Left lobe of liver (tissue), 2 donors: ENCODE measurements around the gene DCAF6. TPM values are rescaled to one million over a fixed set of nuclear protein-coding genes. Genes with fewer than 3 reads are reported as not detected.

Experiments used
- ATAC-seq: fragments of 200-7000 bp; cut with Tn5 transposase; one replicate; pipeline ENCODE4 v1.9.1; 2020; ENCODE audit warnings: mild to moderate bottlenecking, moderate library complexity
- DNase-seq: peaks from one replicate; pipeline ENCODE4 v3.0.0-alpha.2; 2020; ENCODE audit warnings: low spot score
- total RNA-seq: library from RNA; stranded (reverse); gene quantifications from one replicate; pipeline ENCODE4 v1.2.1, GENCODE V29; 2021
- donor health status: DM: no; HTN: no; CAD: no; lungs with moderate emphysema.
- donor health status: DM: no; HTN: yes; CAD: no.

Gene DCAF6
- total RNA-seq, 1 donor from 2014 or later: 49.0 TPM

DNA sequence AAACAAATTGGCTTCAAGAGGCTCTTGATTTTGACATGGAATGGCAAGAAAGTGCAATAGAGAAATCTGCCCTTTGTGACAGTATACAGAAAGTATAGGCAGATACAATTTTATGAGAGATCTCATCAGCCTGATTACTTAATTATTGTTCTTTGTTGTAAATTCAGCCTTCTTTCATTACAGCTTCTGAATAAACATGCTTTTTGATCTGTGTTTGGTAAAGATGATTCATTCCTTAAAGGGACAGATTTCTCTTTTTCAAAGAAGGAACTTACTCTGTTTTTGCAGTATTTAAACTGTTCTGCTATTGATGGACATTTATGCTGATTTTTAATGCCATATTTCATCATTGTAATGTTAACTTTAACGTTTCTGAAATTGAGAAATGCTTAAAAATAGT lies 14.1 kb downstream of the DCAF6 start:
- peak; percentile 31 for ATAC-seq
- DNase-seq: no peak

DNA sequence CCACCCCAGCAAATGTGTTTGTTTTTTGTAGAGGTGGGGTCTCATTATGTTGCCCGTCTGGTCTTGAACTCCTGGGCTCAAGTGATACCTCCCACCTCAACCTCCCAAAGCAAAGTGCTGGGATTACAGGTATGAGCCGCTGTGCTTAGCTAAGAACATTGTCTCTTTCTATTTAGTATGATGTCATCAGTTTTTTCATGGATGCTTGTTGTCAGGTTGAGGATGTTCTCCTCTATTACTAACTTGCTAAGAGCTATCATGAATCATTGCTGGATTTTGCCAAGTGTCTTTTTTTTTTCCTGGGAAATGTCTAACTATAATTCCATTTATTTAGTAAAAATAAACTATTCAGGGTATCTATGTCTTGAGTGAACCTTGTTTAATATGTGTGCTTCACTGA lies 19.4 kb downstream of the DCAF6 start:
- DNase-seq (no peak), ATAC-seq (no peak)

DNA sequence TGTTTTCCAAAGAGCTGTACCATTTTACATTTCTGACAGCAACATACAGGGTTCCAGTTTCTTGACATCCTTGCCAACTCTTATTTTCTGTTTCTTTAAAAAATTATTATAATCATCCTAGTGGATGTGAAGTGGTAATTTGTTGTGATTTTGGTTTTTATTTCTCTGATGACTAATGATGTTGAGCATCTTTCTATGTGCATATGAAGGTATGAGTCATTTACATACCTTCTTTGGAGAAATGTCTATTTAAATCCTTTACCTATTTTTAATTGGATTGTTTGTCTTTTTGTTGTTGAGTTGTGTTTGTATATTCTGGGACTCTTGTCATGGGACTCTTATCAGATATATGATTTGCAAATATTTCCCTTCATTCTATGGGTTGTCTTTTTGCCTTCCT lies 21.2 kb downstream of the DCAF6 start:
- DNase-seq: no peak
- ATAC-seq: no peak

DNA sequence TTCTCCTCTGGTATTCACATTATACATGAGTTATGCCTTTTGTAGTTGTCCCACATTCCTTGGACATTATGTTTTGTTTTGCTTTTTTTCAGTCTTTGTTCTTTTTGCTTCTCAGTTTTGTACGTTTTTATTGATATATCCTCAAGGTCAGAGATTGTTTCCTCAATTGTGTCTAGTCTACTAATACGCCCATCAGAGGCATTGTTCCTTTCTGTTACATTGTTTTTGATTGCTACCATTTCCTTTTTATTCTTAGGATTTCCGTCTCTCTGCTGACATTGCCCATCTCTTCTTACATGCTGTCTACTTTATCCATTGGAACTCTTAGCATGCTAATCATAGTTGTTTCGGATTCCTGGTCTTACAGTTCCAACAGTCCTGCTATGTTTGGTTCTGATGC lies 28.2 kb downstream of the DCAF6 start:
- ATAC-seq (no peak), DNase-seq (no peak)

DNA sequence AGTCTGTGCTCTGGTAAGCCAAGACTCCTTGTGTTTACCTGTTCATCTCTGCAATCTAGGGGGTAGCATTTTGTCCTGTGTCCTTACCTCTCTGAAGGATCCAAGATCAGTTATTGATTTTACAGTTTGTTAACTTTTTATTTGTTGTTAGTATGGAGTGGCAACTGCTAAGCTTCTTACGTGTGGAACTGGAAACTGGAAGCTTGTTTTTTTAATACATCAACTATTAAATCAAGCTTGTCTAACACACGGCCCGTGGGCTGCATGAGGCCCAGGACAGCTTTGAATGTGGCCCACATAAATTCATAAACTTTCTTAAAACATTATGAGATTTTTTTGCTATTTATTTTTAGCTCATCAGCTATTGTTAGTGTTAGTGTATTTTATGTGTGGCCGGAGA lies 29.6 kb downstream of the DCAF6 start:
- peak; percentile 84 for ATAC-seq
- DNase-seq: no peak

DNA sequence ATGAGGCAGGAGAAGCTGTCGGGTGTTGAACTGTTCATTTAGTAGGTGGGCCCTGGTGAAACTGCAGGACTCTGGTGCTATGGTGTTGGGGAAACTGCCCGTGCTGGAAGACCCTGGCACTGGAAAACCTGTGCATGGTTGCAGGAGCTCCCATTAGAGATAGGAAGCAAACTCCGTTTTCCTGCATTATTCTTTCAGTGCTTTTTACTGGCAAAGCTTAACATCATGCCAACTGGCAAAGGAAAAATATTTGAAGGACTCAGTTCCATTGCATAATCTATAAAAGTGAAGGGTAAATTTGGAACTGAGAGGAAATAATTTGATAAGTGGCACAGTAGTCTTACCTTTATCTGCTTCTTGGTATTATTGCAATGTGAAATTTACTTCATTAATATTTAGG lies 32.1 kb downstream of the DCAF6 start:
- ATAC-seq: peak; percentile 70

DNA sequence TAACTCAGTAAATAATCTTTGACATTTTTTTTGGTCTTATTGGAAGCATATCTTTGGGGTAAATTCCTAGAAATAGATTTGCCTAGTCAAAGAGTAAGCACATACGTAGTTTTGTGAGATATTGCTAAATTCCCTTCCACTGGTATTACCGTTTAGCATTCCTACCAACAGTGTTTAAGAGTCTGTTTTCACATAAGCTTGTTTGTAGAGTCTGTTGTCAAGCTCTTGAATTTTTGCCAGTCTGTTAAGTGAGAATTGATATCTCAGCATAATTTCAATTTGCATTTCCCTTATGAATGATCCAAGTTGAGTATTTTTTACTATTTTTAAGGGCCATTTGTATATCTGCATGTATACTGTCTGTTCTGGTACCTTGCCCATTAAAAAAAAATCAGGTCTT lies 37.3 kb downstream of the DCAF6 start:
- ATAC-seq (peak; percentile 67), DNase-seq (no peak)

More for the DNA sequence above, 32.1 kb downstream of the DCAF6 start:
- DNase-seq: no peak

DNA sequence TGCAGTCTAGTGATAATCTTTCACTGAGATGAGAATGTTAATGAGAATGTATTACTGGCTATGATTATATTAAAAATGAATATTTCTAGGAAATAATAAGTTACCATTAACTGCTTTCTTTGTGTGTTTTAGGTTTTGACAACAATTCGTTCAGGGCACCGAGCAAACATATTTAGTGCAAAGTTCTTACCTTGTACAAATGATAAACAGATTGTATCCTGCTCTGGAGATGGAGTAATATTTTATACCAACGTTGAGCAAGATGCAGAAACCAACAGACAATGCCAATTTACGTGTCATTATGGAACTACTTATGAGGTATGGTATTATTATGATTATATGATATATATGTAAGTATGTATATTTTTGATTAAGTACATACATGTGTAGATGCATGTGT lies 38.2 kb downstream of the DCAF6 start:
- no peak for DNase-seq
- ATAC-seq: peak; percentile 83

DNA sequence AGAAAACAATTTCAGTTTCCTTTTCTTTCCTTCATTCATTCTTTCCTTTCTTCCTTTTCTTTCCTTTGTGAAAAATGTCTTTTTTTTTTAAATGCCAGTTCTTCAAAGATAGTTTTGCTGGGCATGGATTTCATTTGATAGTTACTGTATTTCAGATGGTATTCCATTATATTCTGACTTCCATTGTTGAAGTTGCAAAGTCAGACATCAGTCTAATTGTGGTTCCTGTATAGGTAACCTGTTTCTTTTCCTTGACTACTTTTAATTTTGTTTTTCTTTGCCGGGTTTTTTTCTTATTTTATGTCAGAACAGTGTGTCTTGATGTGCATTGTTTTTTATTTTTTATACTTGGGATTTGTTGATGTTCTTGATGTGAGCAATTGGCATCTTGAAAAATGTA lies 40.8 kb downstream of the DCAF6 start:
- no peak for DNase-seq
- no peak for ATAC-seq

DNA sequence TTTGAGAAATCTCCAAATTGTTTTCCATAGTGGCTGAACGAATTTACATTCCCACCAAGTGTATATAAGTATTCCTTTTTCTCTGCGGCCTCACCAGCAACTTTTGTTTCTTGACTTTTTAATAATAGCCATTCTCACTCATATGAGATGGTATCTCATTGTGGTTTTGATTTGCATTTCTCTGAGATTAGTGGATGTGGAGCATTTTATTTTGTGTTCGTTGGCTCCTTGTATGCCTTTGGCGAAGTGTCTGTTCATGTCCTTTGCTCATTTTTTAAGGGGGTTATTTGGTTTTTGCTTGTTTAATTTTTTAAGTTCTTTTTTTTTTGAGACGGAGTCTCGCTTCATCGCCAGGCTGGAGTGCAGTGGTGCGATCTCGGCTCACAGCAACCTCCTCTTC lies 45.5 kb downstream of the DCAF6 start:
- no peak for ATAC-seq
- no peak for DNase-seq

DNA sequence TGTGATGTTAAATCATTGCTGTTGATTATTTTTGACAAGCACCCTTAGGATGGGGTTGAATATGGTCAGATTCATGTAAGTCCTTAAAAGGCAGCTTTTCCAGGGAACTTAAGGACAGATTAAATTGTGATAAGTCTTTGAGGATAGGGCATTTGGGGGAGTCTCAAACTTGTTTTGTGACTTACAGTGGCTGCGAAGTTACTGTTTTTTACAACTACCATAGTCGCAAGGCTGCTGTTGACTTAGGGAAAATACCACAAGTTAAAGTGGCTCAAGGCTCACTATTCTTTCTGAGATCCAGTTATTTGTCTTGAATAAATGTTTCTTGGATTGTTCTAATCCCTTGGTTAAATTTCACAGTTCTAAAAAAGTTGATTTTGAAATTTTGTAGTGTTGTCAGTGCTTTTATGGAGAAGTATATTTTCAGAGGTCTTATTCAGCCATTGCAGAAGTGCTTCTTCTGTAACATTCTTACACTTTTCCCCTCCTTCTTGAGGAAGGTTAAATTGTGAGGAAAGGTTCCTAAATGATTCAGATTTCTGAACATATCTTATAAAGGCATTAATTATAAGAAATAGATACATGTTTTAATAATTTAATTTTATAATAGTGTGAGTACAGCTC lies 47.4 kb downstream of the DCAF6 start:
- DNase-seq (no peak), ATAC-seq (no peak)

DNA sequence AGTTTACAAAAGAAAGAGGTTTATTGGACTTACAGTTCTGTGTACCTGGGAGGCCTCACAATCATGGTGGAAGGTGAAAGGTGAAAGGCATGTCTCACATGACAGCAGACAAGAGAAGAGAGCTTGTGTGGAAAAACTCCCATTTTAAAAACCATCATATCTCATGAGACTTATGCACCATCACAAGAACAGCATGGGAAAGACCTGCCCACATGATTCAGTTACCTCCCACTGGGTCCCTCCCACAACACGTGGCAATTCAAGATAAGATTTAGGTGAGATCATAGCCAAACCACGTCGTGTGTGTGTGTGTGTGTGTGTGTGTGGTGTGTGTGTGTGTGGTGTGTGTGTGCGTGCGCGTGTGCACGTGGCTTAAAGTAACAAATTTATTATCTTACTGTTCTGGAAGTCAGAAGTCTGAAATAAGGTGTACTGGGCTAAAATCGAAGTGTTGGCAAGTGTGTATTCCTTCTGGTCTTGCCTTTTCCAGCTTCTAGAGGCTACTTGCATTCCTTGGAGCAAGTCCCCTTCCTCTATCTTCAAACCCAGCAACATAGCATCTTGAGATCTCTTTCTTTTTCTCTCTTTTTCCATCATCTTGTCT lies 48.5 kb downstream of the DCAF6 start:
- DNase-seq (no peak), ATAC-seq (no peak)

DNA sequence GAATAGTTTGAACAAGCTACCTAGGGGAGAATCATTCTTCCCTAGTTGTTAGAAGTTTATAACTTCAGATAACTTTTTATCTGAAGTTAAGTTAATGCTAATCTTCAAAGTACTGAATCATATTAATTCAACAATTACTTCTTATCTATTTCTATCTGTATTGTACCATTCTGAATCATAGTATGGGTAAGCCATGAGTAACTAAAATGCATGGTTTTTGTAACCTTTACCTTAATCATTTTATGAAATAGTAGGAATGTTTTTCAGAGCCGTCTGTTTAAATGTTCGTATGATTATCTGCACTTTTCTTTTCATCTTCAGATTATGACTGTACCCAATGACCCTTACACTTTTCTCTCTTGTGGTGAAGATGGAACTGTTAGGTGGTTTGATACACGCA lies 50.7 kb downstream of the DCAF6 start:
- DNase-seq (no peak), ATAC-seq (no peak)

DNA sequence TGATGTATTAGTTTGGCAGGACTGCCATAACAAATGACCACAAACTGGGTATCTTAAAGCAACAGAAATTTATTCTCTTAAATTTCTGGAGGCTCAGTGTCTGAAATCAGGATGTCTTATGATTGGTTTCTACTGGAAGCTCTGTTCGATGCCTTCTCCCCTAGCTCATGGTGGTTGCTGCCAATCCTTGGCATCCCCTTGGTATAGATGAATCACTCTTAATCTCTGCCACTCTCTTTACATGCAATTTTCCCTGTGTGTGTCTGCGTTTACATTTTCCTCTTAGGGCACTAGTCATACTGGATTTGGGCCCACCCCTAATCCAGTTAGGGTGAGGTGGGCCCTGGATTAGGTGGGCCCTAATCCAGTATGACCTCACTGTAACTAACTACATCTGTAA lies 55.1 kb downstream of the DCAF6 start:
- ATAC-seq: no peak
- DNase-seq: no peak

DNA sequence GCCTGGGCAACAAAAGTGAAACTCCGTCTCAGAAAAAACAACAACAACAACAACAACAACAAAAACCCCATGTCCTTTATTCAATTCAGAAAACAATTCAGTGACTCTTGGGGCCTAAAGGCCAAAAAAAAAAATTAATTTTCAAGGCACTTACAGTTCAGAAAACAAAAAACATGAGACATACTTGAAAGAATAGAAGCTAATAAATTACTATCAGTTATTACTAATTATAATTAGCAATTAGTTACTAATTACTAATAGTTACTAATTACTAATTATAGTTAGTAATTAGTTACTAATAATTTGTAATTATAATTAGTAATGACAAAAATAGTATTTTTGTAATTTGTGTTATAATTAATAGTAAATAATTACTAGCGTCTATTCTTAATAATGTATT lies 57.2 kb downstream of the DCAF6 start:
- no peak for DNase-seq
- ATAC-seq: no peak

DNA sequence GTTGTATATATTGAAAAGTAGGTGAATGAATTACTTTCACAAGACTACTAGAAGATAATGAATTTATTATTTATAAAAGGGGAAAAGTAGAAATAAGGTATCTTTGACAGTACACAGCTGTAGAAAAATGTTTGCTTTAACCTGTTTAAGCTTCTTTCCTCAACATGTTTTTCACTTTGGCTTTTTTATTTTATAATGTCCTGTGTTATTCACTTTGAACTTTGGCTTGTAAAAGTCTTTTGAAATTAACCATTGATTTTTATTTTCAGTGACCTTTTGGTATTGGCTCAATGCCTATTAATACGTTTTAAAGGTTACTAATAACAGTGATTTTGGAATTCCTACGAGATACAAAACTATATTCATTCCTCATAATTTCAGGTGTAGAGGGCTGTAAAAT lies 58.1 kb downstream of the DCAF6 start:
- ATAC-seq: peak; percentile 64

DNA sequence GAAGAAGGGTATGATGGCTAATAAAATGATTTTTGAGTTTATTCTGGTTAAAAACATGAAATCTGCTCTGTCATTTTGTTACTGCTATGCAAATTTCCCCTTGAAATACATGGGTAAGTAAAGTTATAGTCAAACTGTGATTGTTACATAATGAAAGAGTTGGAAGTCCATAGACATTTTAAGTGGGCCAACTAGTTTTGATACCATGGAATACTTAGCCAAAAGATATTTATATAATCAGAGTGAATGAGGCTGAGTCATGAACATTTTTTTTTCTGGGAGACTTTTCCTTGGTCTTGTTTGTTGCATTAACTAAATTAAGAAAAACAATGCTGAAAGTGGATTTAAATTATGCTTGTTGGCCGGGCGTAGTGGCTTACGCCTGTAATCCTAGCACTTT lies 58.6 kb downstream of the DCAF6 start:
- DNase-seq (no peak), ATAC-seq (peak; percentile 74)

More for the DNA sequence above, 58.1 kb downstream of the DCAF6 start:
- no peak for DNase-seq

DNA sequence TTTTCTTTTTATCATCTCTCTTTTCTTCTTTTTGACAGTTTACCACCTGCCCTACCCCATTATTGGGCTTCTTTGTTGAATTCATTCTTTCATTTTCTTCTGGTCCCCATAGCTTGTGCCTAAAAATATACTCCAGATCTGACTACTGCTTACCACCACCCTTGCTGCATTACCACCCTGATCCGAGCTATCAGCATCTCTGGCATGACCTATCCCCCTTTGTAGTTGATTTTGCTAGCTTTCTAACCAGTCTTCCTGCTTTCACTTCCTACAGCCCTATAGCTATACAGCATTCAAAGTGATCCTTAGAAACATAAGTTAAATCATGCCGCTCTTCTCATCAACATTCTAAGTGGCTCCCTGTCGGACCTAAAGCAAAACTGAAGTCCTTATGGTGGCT lies 59.8 kb downstream of the DCAF6 start:
- no peak for ATAC-seq

DNA sequence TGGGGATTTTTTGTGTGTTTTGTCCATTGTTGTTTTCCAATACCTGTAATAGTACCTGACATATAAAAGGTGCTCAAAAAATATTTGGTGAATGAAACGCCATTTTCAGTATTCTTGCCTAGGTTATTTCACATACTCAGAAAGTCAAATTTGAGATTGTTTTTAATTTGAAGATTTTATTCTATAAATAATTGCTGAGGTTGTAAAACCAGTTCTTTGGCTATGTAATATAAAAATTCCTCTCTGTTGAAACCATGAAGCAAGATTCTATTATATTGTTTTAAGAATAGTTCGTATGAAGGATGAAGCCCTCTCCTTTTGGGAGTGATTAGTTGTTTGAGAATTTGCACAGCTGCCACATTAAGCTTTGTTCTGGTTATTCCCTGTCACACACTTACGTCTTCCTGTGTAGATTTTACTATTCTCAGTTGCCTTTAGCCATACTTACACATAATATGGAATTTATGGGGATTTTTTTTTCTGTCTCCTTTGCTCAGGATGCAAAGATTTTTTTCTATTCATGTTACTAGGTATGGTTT lies 60.6 kb downstream of the DCAF6 start:
- DNase-seq (no peak), ATAC-seq (no peak)

More for the DNA sequence above, 59.8 kb downstream of the DCAF6 start:
- DNase-seq: no peak

DNA sequence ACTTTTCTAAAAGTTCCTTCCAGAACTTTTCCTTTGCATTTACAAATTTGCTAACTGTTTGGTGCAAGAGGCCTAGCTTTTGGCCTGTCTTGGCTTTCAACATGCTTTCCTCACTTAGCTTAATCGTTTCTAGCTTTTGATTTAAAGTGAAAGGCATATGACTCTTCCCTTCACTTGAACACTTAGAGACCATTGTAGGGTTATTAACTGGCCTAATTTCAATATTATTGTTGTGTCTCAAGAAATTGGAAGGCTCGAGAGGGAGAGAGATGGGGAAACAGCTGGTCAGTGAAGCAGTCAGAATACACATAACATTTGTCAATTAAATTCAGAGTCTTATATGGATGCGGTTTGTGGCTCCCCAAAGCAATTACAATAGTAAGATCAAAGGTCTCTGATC lies 63.4 kb downstream of the DCAF6 start:
- DNase-seq: no peak
- ATAC-seq: no peak

DNA sequence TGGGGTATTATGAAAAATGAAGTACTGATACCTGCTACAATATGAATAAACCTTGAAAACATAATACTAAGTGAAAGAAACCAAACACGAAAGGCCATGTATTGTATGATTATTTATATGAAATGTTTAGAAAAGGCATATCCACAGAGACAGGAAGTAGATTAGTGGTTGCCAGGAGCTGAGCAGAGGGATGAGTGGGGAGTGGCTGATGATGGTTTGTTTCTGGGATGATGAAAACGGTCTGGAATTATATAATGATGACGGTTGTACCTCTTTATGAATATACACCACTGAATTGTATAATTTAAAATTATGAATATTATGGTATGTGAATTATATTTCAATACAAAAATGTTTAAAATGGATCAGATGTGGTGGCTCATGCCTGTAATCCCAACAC lies 64.2 kb downstream of the DCAF6 start:
- ATAC-seq: no peak
- DNase-seq: no peak

DNA sequence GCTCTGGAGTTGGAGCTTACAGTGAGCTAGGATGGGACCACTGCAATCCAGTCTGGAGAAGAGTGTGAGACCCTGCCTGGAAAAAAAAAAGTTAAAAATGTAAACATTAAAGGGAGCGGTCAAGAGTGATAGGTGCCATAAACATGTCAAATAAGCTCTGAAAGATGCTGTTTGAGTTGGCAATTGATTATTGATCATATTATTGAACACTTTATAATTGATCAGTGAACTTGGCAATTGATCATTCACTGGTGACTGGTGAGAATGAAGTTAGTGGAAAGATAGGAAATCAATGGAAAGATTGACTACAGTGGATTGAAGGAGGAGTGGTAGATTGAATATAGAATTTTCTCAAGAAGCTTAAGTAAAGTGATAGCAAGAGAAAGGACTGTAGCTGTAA lies 64.7 kb downstream of the DCAF6 start:
- DNase-seq (no peak), ATAC-seq (no peak)

DNA sequence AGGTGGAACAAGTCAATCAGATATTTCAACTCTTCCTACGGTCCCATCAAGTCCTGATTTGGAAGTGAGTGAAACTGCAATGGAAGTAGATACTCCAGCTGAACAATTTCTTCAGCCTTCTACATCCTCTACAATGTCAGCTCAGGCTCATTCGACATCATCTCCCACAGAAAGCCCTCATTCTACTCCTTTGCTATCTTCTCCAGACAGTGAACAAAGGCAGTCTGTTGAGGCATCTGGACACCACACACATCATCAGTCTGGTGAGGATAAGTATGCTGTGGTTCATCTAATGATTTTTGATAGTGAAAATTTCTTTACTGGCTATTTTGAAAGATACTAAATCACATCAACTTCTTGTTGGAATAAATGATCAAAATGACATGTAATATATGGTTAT lies 68.0 kb downstream of the DCAF6 start:
- no peak for ATAC-seq
- no peak for DNase-seq
